Measurements from ENCODE around the gene RASAL2.
"Not testable (repeated sequence)": the region's sequence is repeated elsewhere in the genome, so short reads cannot be mapped to it uniquely, and the experiment has no call there.

The RASAL2 gene

GRCh38 chr1:178345238-178345637 is 251.3 kb downstream of the RASAL2 start:
- DNase-seq (ENCODE audit: low spot score): no peak

DNA sequence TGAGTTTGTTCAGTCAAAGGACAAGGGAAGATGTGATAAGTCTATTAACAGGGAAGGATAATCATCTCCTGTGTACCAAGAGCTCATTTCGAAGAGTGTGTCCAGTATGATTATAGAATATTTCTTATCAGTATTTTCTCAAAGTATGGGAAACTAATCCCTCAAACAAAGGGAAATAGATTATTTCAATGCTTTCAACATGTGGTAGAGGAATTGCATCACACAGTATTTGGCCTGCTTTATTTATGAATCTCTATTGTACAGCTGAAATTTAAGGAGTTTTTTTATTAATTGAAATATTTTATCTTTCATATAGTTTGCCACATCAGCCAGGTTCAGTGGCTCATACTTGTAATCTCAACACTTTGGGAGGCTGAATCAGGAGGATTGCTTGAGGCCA is 251.9 kb downstream of the RASAL2 start:
- DNase-seq (ENCODE audit: low spot score): no peak

- no peak for DNase-seq (ENCODE audit: low spot score)
These were observed 255.9 kb downstream of the RASAL2 start for GRCh38 chr1:178349801-178350200.

DNA sequence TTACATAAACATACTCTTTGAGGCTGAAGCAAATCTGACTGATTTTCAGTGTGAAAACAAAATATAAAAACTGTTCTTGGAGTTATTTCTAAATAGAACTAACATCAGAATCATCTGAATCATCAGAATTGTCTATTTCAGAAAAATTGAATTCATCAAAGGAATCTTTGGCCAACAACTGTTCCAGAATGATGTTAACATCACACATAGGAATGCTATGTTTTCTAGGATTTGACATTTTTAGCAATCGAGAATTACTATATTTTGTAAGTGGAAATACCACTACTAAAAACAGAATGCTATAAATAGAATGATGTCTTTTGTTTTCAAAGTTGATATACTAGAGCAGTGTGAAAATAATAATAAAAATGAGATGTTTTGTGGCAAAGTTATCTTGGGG is 258.0 kb downstream of the RASAL2 start:
- not testable (repeated sequence) for DNase-seq (ENCODE audit: low spot score)

DNA sequence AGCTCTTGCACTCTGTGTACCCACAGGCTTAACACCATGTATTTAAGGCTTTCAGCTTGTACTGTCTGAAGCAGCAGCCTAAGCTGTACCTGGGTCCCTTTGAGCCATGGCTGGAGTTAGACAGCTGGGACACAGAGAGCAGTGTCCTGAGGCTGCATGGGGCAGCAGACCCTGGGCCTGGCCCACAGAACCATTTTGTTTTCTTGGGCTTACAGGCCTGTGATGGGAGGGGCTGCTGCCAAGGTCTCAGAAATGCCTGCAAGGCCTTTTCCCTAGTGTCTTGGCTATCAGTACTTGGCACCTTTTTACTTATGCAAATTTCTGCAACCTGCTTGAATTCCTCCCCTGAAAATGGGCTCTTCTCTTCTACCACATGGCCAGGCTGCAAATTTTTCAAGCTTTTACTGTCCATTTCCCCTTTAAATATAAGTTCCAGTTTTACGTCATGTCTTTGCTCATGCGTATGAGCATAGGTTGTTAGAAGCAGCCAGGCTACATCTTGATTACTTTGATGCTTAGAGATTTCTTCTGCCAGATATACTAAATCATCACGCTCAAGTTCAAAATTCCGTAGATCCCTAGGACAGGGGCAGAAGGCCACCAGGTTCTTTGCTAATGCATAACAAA is 259.0 kb downstream of the RASAL2 start:
- DNase-seq (ENCODE audit: low spot score): no peak

- no peak for DNase-seq (ENCODE audit: low spot score)
These were observed 259.6 kb downstream of the RASAL2 start for GRCh38 chr1:178353524-178353923.

DNA sequence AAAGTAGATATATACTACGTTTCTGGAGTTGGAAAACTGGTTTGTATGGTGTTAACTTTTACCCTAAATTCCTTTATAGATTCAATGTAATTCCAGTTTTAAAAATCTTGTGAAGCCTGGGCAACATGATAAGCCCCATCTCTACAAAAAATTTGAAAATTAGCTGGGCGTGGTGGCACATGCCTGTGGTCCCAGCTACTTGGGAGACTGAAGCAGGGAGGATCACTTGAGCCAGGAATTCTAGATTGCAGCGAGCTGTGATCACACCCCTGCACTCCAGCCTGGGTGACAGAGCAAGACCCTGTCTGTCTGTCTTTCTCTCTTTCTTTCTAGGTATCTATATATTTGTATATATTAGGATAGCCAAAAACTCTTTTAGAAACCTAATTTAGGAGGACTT is 260.9 kb downstream of the RASAL2 start:
- no peak for DNase-seq (ENCODE audit: low spot score)

GRCh38 chr1:178356299-178356698 is 262.4 kb downstream of the RASAL2 start:
- no peak for DNase-seq (ENCODE audit: low spot score)

DNA sequence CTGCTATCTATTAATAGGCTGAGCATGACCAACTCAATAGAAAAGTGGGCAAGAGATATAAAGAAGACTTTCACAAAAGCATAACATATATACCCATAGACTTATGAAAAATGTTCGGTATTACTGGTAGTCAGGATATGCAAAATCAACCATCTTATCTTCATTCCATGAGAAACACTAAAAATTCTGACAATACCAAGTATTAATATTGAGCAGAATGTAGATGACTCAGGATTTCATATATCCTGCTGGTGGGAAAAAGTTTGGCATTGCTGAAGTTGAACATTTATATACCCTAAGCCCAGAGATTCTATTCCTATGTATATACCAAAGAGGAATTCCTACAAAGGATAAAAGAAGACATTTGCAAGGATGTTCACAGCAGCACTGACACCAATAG is 264.6 kb downstream of the RASAL2 start:
- peak; percentile 8 for DNase-seq (ENCODE audit: low spot score)

GRCh38 chr1:178360421-178360820 is 266.5 kb downstream of the RASAL2 start:
- no peak for DNase-seq (ENCODE audit: low spot score)

DNA sequence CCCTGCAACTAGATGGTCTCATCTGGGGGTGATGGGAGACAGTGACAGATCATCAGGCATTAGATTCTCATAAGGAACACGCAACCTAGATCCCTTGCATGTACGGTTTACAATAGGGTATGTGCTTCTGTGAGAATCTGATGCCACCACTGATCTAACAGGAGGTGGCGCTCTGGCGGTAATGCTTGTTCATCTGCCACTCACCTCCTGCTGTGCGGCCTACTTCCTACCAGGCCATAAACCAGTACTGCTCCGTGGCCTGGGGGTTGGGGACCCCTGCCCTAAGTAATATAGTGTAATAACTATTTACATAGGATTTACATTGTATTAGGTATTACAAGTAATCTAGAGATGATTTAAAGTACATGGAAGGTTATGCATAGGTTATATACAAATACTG is 267.9 kb downstream of the RASAL2 start:
- no peak for DNase-seq (ENCODE audit: low spot score)

- peak; percentile 5 for DNase-seq (ENCODE audit: low spot score)
These were observed 268.8 kb downstream of the RASAL2 start for GRCh38 chr1:178362747-178363146.

DNA sequence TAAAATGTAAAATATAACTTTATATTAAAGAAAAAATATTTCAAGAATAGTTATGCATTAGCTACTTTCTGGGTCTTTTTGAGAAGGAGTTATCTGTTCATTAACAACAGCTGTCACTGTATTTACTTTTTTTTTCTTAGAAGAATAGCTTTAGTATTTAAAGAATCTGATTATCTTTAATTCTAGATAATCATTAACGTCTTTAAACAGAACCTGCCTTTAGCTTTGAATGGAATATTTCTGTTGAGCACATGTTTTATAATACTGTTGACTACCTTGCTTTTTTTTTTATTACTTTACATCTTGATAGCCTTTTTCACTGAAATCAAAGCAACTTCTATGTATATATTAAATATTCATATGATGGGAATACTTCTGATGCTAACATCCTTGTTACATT is 270.9 kb downstream of the RASAL2 start:
- DNase-seq (ENCODE audit: low spot score): no peak

GRCh38 chr1:178367151-178367550 is 273.2 kb downstream of the RASAL2 start:
- no peak for DNase-seq (ENCODE audit: low spot score)

GRCh38 chr1:178368208-178368607 is 274.3 kb downstream of the RASAL2 start:
- no peak for DNase-seq (ENCODE audit: low spot score)

DNA sequence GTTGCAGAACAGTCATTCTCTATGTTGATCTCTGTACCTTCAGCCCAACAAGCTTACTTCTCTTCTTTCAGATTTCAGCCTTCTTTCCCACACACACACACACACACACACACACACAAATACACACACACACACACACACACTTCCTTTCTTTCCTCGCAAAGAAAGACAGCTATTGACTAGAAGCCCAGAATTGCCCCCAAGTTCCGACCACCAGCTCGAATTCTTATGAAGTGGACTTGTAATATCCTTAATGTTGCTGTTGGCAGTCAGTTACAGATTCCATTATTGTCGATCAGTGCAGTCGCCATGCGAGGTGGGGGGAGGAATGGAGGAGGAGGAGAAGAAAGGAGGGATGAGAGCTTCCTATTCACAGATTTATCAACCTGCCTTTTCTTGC is 277.3 kb downstream of the RASAL2 start:
- DNase-seq (ENCODE audit: low spot score): no peak

DNA sequence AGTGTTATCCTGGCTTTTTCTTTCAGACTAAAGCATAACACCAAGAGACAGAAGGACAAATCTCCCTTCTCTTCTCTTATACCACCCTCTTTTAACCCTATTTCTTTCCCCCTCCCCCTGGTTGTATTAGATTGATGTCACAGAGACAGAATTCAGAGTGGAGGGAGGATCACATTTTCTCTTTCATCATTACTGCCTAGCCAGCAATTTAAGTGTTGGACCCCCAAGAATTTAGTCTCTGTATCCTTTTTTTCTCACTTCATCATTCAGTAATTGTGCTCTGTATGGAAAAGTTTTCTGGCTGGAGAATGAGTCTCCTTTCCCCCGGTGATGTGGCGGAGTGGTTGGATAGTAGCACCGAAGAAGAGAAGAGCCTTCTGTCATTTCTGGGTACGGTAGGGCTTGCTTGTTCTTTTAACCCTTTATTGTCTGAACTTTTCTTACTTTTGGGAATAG is 278.1 kb downstream of the RASAL2 start:
- DNase-seq (ENCODE audit: low spot score): no peak

DNA sequence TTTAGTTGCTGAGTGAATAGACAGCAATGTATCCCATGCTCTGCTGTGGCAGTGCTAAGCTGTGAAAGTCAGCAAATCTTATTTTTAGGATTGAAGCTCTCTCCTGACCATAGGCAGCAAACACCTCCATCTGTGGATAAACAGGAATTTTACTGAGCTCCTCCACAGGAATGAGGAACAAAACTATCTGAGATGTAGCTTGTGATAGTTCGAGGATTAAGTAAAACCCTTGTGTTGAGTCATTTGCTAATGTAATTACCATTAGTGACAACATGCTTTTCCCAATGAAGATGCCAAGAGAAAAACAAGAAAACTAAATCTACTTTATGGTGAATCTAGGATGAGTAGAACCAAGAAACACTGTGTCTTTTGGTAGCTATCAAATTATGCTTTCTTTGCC is 280.1 kb downstream of the RASAL2 start:
- DNase-seq (ENCODE audit: low spot score): no peak

- DNase-seq (ENCODE audit: low spot score): no peak
These were observed 282.1 kb downstream of the RASAL2 start for GRCh38 chr1:178376008-178376407.

GRCh38 chr1:178379807-178380206 is 285.9 kb downstream of the RASAL2 start:
- no peak for DNase-seq (ENCODE audit: low spot score)

GRCh38 chr1:178382372-178382771 is 288.5 kb downstream of the RASAL2 start:
- DNase-seq (ENCODE audit: low spot score): no peak

DNA sequence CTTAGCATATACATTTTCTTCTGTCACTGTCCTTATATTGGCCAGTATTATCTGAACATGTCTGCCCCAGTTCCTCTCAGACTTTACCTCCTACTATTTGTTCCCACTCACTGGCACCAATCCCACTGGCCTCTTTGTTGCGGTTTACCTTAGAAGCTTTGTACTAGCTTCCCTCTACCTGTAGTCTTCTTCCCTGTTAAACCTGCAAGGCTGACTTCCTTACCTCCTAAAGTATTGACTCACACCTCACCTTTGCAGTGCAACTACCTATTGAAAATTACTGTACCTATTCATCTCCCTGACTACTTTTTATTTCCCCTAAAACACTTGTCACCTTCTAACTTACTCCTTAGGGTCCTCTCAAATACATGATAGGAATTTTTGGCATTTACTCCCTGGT is 291.8 kb downstream of the RASAL2 start:
- DNase-seq (ENCODE audit: low spot score): no peak

GRCh38 chr1:178388418-178389145 is 294.7 kb downstream of the RASAL2 start:
- DNase-seq (ENCODE audit: low spot score): peak; percentile 17

DNA sequence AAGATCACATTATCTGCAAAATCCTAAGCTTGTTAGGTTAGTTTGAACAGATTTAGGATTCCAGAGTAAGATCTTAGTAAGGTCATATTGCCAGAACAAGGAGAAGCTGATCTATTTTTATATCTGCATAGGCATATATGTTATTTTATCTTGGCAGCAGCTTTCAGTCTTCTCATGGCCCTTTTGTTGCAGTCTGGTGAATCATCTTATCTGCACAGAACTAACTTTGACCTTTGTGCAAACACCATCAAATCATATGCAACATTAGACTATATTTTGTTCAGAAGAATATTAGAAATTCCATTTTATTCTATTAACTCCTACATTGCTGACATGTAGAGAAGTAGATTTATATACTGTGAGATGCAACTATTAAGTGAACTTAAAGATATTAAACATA is 295.5 kb downstream of the RASAL2 start:
- DNase-seq (ENCODE audit: low spot score): peak; percentile 6

Data from hepatic stellate cell (primary cell).